ENCODE data around the gene RASAL2.
"Not testable (repeated sequence)": the region's sequence is repeated elsewhere in the genome, so short reads cannot be mapped to it uniquely, and the experiment has no call there.

RASAL2 gene

DNA sequence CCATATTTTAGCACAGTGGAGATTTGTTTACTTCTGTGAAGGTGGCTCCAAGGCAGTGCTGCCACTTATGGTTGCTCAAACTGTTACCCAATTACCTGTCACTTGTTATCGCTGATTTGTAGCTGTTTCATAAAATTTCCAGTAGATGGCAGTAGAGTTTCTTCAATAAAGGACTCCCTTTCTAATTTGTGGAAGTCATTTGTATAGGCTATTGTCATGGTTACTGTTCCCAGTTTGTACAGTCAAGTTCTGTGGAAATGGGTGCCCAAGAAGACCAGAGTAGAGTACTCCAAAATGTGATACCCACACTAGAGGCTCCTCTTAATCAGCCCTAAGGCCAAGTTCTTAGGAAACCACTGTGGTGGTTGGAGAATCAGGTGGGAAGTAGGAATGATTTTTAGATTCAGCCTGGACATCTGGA lies 216.8 kb downstream of the RASAL2 start:
- no peak for TF ChIP-seq POLR2AphosphoS5 (IDR thresholded peaks at IDR 0.05; ENCODE audit: low read depth, low read length)
- FAIRE-seq (peak; percentile 88), DNase-seq (ENCODE audit: insufficient read length, low spot score) (peak; percentile 9)

DNA sequence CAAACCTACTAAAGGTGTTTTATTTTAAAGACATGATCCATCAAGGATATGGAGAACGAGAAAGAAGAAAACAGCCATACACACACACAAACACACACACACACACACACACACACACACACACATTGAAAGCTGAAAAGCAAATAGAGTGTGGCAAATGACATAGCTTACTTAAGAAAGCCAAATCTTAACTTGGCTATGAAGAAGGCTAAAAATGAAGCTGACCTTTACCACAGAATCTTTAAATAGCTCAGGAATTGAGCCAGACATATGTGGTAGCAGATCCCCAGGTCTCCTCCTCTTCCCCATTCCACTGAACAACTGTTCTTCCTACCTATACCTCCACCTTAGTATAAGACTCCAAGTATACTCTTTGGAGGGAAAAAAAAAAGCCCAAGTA lies 217.3 kb downstream of the RASAL2 start:
- DNase-seq (ENCODE audit: insufficient read length, low spot score) (no peak), FAIRE-seq (no peak)
- TF ChIP-seq TAF1 (IDR thresholded peaks at IDR 0.05; ENCODE audit: low read depth, low read length) (no peak), PAX5 (IDR thresholded peaks at IDR 0.05; ENCODE audit: insufficient read depth, low read length, severe bottlenecking) (no peak), SPI1 (IDR thresholded peaks at IDR 0.05; ENCODE audit: low read depth, low read length) (no peak), POLR2A (IDR thresholded peaks at IDR 0.05; ENCODE audit: low read depth, low read length) (no peak)

DNA sequence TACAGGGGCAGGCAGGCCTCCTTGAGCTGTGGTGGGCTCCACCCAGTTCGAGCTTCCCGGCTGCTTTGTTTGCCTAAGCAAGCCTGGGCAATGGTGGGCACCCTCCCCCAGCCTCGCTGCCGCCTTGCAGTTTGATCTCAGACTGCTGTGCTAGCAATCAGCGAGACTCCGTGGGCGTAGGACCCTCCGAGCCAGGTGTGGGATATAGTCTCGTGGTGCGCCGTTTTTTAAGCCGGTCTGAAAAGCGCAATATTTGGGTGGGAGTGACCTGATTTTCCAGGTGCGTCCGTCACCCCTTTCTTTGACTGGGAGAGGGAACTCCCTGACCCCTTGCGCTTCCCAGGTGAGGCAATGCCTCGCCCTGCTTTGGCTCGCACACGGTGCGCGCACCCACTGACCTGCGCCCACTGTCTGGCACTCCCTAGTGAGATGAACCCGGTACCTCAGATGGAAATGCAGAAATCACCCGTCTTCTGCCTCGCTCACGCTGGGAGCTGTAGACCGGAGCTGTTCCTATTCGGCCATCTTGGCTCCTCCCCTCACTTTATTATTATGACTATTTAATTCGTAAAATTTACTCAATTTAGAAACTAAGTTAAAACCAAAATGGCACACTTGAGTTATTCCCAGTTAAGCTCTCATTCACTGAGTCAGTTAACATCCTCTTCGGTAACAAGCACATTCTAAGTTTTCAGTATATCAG lies 226.5 kb downstream of the RASAL2 start:
- FAIRE-seq; DNase-seq (ENCODE audit: insufficient read length, low spot score): not testable (repeated sequence)

DNA sequence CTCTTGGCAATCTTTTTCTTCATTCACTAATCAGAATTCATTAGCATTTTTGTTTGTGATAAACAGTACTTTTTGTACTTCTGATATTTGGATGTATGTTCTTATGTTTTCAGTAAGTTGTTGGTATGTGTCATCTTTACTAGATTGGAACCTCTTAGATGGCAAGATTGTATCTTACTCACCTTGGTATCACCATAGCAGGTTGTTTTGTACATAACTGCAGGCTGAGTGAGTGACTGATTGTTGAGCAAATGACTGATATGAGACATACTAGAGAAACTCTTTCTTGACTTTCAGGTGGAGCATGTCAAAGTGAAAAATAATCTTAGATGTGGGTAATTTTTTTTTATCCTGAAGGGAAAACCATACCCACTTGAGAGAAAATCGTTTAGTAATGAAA lies 229.2 kb downstream of the RASAL2 start:
- no peak for DNase-seq (ENCODE audit: insufficient read length, low spot score)
- TF ChIP-seq POU2F2 (IDR thresholded peaks at IDR 0.05; ENCODE audit: low read depth, low read length) (no peak), PAX5 (IDR thresholded peaks at IDR 0.05; ENCODE audit: insufficient read depth, low read length, severe bottlenecking) (no peak), POLR2A (IDR thresholded peaks at IDR 0.05; ENCODE audit: low read depth, low read length) (no peak), POLR2AphosphoS5 (IDR thresholded peaks at IDR 0.05; ENCODE audit: low read depth, low read length) (no peak), SPI1 (IDR thresholded peaks at IDR 0.05; ENCODE audit: low read depth, low read length) (no peak), TAF1 (IDR thresholded peaks at IDR 0.05; ENCODE audit: low read depth, low read length) (no peak)
- FAIRE-seq = no peak

DNA sequence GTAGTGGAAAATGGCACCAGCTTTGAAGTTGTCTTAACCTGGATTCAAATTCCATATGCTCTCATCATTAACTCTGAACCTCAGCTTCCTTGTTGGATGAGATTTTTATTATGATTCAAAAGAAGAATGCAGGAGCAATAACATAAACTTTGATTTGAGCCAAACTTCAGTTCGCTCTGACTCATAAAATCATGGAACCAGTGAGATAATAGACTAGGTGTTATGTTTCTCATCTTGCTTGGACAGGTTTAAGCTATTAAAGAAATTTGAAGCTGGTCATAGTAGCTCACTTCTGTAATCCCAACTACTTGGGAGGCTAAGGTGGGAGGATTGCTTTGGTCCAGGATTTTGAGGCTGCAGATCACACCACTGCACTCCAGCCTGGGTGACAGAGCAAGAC lies 230.1 kb downstream of the RASAL2 start:
- DNase-seq (ENCODE audit: insufficient read length, low spot score) (no peak), FAIRE-seq (no peak)
- TF ChIP-seq SPI1 (IDR thresholded peaks at IDR 0.05; ENCODE audit: low read depth, low read length) (no peak), POLR2AphosphoS5 (IDR thresholded peaks at IDR 0.05; ENCODE audit: low read depth, low read length) (no peak), PAX5 (IDR thresholded peaks at IDR 0.05; ENCODE audit: insufficient read depth, low read length, severe bottlenecking) (no peak), TAF1 (IDR thresholded peaks at IDR 0.05; ENCODE audit: low read depth, low read length) (no peak), POU2F2 (IDR thresholded peaks at IDR 0.05; ENCODE audit: low read depth, low read length) (no peak), POLR2A (IDR thresholded peaks at IDR 0.05; ENCODE audit: low read depth, low read length) (no peak)

DNA sequence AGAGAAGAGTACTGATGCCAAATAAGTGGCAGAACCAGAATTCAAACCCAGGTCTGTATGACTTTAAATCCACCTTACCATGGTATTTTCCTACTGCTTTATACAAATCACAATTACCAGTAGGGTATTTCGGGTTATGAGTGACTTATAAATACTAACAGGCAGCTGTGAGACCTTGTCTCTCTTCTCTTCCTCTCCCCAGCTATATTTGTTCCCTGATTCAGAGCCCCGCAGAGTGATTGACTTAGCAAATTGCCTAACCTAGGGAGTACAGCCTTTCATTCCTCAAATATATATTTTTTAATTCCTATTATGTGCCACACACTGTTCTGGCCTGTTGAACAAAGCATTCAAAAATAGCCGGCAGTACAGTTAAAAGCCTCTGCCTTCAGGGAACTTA lies 234.8 kb downstream of the RASAL2 start:
- FAIRE-seq = no peak
- TF ChIP-seq TAF1 (IDR thresholded peaks at IDR 0.05; ENCODE audit: low read depth, low read length) (no peak), SPI1 (IDR thresholded peaks at IDR 0.05; ENCODE audit: low read depth, low read length) (no peak), POU2F2 (IDR thresholded peaks at IDR 0.05; ENCODE audit: low read depth, low read length) (no peak)
- DNase-seq (ENCODE audit: insufficient read length, low spot score) = no peak

DNA sequence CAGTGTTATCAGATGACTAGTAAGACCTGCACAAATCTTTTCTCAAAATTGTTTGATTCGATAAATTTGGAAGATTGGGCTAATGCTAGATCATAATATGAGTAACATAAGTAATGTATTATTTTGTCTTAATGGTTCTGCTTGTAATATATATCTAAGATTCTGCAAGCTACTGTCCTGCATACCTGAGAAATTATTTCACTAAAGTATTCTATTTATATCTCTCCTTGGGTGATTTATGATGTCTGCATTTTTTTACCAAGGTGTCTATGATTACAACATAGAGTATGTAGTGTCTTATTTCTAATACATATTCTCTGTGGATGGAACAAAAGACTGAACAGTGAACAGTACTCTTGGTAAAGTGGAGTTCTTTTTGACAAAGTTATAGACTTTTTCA lies 236.2 kb downstream of the RASAL2 start:
- TF ChIP-seq TAF1 (IDR thresholded peaks at IDR 0.05; ENCODE audit: low read depth, low read length) = no peak
- no peak for TF ChIP-seq PAX5 (IDR thresholded peaks at IDR 0.05; ENCODE audit: insufficient read depth, low read length, severe bottlenecking)
- TF ChIP-seq POLR2AphosphoS5 (IDR thresholded peaks at IDR 0.05; ENCODE audit: low read depth, low read length) = no peak
- TF ChIP-seq POLR2A (IDR thresholded peaks at IDR 0.05; ENCODE audit: low read depth, low read length) = no peak
- no peak for TF ChIP-seq POU2F2 (IDR thresholded peaks at IDR 0.05; ENCODE audit: low read depth, low read length)
- TF ChIP-seq SPI1 (IDR thresholded peaks at IDR 0.05; ENCODE audit: low read depth, low read length) = no peak
- DNase-seq (ENCODE audit: insufficient read length, low spot score) (no peak), FAIRE-seq (no peak)

DNA sequence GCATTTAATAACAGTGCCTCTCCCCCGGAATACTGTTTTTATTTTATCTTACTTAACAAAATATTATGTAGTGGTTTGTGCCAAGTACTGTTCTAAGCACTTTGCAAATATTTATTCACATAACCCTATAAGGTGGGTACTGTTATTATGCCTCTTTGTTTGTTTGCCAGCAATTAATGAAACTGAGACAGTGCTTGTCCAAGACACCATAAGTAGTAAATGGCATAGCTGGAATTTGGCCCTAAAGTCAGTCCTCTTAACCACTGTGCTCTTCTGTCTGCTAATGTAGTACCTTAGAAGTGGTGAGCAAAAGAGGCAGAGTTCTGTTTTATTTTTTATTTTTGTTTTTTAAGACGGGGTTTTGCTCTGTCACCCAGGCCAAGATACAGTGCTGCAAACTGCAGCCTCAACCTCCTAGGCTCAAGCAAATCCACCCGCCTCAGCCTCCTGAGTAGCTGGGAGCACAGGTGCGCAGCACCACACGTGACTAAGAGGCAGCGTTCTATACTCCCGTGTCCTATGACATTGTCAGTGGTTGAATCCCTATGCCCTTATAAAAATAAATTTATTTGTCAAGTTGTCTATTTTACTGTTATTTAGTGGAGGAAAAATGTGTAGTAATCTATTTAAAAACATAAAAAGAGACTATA lies 237.1 kb downstream of the RASAL2 start:
- FAIRE-seq (no peak), DNase-seq (ENCODE audit: insufficient read length, low spot score) (no peak)
- TF ChIP-seq POLR2AphosphoS5 (IDR thresholded peaks at IDR 0.05; ENCODE audit: low read depth, low read length) = no peak
- no peak for TF ChIP-seq POLR2A (IDR thresholded peaks at IDR 0.05; ENCODE audit: low read depth, low read length)
- TF ChIP-seq TAF1 (IDR thresholded peaks at IDR 0.05; ENCODE audit: low read depth, low read length) = no peak
- no peak for TF ChIP-seq PAX5 (IDR thresholded peaks at IDR 0.05; ENCODE audit: insufficient read depth, low read length, severe bottlenecking)
- TF ChIP-seq POU2F2 (IDR thresholded peaks at IDR 0.05; ENCODE audit: low read depth, low read length) = no peak
- TF ChIP-seq SPI1 (IDR thresholded peaks at IDR 0.05; ENCODE audit: low read depth, low read length) = no peak

DNA sequence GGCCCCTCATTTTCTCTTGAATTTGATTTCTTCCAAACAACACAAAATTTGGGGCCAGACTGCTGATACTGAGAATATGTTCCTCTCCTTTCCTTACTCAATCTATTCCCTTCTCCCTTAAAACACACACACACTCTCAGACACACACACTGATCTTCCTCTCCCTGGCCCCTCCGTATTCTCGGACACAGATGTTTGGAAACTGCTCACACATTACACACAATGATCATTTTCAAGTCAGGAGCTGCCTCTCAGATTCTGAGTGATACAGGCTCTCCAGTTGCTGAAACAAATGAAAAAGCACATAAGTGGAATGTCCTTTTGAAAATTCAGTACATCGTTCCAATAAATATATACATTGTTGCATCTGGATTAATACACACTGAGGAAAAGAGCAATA lies 241.5 kb downstream of the RASAL2 start:
- FAIRE-seq (no peak), DNase-seq (ENCODE audit: insufficient read length, low spot score) (no peak)
- TF ChIP-seq TAF1 (IDR thresholded peaks at IDR 0.05; ENCODE audit: low read depth, low read length) = no peak
- no peak for TF ChIP-seq POLR2AphosphoS5 (IDR thresholded peaks at IDR 0.05; ENCODE audit: low read depth, low read length)
- no peak for TF ChIP-seq SPI1 (IDR thresholded peaks at IDR 0.05; ENCODE audit: low read depth, low read length)
- no peak for TF ChIP-seq PAX5 (IDR thresholded peaks at IDR 0.05; ENCODE audit: insufficient read depth, low read length, severe bottlenecking)
- no peak for TF ChIP-seq POLR2A (IDR thresholded peaks at IDR 0.05; ENCODE audit: low read depth, low read length)
- no peak for TF ChIP-seq POU2F2 (IDR thresholded peaks at IDR 0.05; ENCODE audit: low read depth, low read length)

DNA sequence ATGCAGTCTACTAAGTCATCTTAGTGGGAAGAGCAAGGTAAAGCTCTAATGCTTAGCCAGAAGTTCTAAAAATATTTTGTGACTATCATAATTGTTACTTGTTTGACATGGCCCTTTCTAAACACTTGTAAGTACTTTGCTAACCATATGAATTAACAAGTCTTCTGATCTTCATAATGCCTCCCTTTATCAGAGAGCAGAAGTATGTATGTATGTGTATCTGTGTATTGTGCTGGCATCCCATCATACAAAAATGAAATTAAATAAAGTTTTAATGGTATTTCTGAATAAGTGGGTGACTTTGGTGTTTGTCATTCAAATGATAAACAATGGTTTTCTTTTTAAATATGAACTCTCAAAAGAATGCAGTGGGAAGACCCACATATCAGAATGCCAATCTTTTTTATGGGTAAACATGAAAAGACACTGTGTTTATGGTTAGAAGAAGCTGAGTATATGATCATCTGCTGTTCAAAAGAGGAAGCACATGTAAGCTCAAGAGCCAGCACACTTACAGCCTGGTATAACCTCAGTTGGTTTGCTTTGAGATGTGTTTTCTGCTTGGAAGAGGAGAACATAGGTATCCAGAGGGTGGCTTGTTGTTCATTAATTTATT lies 243.3 kb downstream of the RASAL2 start:
- TF ChIP-seq POLR2AphosphoS5 (IDR thresholded peaks at IDR 0.05; ENCODE audit: low read depth, low read length) (no peak), TAF1 (IDR thresholded peaks at IDR 0.05; ENCODE audit: low read depth, low read length) (no peak), PAX5 (IDR thresholded peaks at IDR 0.05; ENCODE audit: insufficient read depth, low read length, severe bottlenecking) (no peak), SPI1 (IDR thresholded peaks at IDR 0.05; ENCODE audit: low read depth, low read length) (no peak), POLR2A (IDR thresholded peaks at IDR 0.05; ENCODE audit: low read depth, low read length) (no peak)
- DNase-seq (ENCODE audit: insufficient read length, low spot score) = no peak
- FAIRE-seq = no peak

All from GM12891 (cell line).